ENCODE data around the gene OR5M10. TPM values are rescaled to one million over a fixed set of nuclear protein-coding genes. Genes with fewer than 3 reads are reported as not detected.

The OR5M10 gene
- total RNA-seq, 2 experiments from 2014 or later, result not detected

Other genes starting within 250 kb of the OR5M10 start
- not detected for gene OR8K1, start 231.7 kb downstream of the OR5M10 start, total RNA-seq
- gene OR8J1, start 223.4 kb downstream of the OR5M10 start, total RNA-seq, result not detected
- gene OR8U1, start 202.1 kb downstream of the OR5M10 start, total RNA-seq, result not detected
- not detected for gene OR5AL1, start 165.0 kb downstream of the OR5M10 start, total RNA-seq
- not detected for gene OR5M3, start 104.4 kb downstream of the OR5M10 start, total RNA-seq
- gene OR5M8, start 86.4 kb downstream of the OR5M10 start, total RNA-seq, result not detected
- gene OR5M11, start 34.5 kb downstream of the OR5M10 start, total RNA-seq, result not detected
- not detected for gene OR5M1, start 37.2 kb upstream of the OR5M10 start, total RNA-seq
- not detected for gene OR5AP2, start 64.7 kb upstream of the OR5M10 start, total RNA-seq
- gene OR5AR1, start 86.0 kb upstream of the OR5M10 start, total RNA-seq, result not detected
- not detected for gene OR9G1, start 121.4 kb upstream of the OR5M10 start, total RNA-seq
- not detected for gene OR9G4, start 171.0 kb upstream of the OR5M10 start, total RNA-seq